GDM1 (cell line): ENCODE measurements around the gene ABCA4.

Experiments used
- DNase-seq: peaks from one replicate; lab custom pipeline; 2025; lab: John Stamatoyannopoulos, UW

ABCA4 gene

DNA sequence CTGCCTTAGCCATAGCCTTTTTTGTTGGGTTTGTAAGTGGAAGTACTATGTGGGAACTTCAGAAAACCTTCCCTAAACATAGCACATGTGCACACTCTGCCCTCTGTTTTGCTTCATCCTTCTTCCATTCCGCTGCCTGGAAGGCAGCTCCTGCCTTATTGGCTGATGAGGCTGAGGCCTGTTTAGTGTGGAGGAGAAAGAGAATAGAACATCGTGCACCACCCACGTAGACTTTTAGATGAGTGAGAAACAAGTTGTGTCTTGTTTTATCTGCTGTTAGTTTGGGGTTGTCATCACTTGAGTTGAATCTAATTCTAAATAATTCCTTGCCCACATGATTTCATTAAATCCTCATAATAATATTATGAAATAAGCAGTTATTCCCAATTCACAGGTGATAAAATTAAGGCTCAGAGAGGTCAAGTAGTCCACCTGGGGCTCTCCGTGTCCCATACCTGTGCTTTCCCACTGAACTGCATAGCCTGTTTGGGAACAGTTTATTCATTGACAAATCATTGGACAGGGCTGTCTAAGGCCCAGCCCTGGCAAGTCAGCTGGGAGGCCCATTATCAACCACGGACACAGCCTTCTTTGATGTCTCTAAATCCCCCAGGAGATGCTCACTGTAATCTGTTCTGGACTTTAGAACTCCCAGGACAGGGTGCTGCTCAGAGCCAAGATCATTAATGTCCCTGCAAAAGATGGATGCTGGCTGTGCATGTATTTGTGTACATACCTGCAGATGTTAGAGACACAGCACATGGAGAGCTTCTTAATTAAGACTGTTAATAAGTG lies 93.0 kb downstream of the ABCA4 start:
- no peak for DNase-seq

GRCh38 chr1:94026619-94027380 lies 94.1 kb downstream of the ABCA4 start:
- no peak for DNase-seq

GRCh38 chr1:94025383-94026340 lies 95.3 kb downstream of the ABCA4 start:
- DNase-seq = peak; percentile 18

DNA sequence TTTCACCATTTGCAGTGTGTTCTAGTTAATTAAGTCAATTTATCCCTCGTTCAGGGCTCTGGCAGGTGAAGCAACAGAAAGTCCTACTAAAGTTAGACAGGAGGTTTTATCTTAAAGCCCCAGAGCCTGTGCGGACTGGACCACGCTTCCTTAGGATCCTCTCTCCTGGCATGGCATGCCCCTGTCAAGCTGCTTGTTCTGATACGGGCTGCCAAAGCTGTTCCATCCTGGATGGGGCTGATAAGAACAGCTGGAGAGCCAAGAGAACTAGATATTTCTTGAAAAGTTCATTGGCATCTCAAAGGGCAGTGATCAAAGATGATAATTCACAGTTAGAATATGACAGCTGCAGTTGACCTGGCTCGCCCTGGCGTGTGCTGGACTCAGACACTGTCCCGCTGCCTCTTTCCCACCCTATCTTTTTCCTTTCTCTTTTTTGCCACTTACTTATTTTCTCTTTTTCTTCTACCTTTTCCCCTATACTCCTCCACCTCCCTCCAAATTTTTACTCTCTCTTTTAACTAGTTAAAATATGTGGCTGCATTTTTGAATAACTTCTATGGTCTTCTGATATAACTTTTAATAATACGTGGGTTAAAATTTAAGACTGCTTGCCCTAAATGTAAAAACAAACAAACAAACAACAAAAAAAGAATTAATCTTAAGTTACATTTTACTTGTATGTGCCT lies 96.7 kb downstream of the ABCA4 start:
- DNase-seq = no peak

DNA sequence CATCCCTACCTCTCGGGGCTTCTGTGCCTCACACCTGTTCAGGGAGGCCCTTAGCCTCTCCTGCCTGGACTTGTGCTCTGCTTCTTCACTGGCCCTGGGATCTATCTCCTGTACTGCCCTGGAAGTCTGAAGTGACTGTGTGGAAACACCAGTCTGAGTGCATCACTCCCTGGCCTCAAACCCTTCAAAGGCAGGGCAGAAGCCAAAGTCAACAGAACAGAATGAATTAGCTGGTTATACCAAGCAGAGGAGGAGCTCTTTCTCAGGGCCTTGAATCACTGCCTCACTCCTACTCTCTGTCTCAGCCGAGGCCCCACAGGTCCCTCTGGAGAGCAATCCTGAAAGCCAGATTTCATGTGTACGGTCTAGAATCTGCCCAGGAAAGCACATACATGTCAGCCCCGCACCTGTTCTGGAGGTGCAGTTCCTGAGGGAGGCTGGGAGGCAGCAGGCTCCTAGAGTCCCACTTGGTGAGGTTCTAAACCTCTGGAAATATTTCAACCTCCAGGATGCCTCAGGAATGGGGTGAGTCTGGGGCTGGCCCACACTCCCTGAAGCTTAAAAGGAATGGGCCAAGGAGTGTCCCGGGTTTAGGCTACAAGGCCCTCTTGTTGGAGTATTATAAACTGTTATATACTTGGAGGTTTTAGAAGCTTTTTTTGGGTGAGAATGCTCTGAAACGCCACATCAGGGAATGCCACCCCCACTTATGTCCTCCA lies 98.3 kb downstream of the ABCA4 start:
- no peak for DNase-seq

- no peak for DNase-seq
These were observed 100.0 kb downstream of the ABCA4 start for GRCh38 chr1:94020764-94021579.

DNA sequence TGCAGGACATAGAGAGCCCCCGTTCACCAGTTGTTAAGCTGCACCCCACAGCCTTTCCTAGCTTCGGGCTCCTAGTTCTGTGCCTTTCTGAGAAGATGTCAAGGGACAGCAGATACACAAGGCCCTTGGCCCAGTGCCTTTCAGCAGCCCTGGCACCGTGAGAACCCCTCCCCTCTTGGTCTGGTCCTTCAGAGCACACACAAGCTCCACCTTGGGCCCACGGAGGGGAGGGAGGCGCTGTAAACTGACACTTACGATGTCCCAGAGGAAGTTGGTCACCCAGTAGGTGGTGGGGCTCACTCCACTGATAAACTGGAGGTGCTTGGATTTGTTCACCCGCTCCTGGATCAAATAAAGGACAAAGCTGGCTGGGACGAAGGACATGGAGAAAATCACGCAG lies 101.6 kb downstream of the ABCA4 start:
- no peak for DNase-seq

GRCh38 chr1:94017155-94017829 lies 103.7 kb downstream of the ABCA4 start:
- no peak for DNase-seq

- DNase-seq = no peak
These were observed 105.5 kb downstream of the ABCA4 start for GRCh38 chr1:94015489-94015817.

- DNase-seq = no peak
These were observed 106.1 kb downstream of the ABCA4 start for GRCh38 chr1:94014635-94015488.

GRCh38 chr1:94014087-94014486 lies 106.9 kb downstream of the ABCA4 start:
- DNase-seq = no peak

DNA sequence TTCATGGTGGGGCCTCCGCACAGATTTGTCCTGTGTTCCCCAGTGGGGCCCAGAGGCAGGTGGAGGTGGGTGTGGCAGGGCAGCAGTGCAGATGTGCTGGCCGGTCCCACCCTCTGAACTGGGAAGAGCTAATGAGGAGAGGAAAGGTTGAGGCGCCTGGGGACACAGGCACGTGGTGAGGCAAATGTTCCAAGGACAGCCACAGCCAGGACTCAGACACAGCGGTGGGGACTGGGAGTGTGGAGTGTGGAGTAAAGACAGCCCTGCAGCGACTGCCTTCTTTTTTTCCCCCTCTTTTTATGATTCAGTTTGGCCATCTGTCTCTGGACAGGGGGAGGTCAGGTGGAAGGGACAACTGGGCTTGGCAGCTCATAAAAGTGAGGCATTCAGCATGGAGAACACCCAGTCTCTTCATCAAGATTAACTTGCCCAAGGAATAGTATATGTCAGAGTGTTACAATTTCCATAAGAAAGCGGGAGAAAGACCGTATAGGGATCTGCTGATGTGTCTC lies 107.5 kb downstream of the ABCA4 start:
- no peak for DNase-seq

DNA sequence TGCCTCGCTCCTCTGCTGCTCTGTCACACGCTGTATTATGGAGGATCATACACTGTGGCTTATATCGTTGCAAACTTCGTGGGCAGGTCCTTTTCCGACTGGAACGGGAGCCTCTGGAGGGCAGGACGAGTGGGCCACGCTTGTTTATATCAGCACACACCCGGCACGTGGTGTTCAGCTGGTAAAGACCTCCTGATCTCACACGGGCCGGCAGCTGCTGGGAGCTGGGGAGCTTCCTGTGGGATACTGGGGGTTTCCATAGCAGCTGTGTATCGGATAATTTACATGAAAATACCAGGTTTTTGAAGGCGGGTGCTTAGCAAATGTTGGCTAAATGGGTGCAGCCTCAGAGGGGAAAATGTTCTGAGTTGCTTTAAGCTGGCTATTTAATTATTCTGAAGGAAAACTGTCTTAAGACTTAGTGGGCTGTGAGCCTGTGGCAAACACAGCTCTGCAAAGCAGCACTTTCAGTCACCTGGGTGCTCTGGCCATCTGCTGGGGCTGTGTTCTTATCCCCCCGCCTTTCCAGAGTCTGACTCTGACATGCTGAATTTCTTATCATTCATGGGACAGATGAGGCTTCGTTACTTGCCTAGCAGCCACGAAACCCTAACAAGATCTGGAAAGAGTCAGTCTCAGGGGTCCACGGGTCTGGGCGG lies 108.1 kb downstream of the ABCA4 start:
- no peak for DNase-seq

- no peak for DNase-seq
These were observed 109.0 kb downstream of the ABCA4 start for GRCh38 chr1:94011709-94012595.

GRCh38 chr1:94011129-94011528 lies 109.8 kb downstream of the ABCA4 start:
- no peak for DNase-seq

DNA sequence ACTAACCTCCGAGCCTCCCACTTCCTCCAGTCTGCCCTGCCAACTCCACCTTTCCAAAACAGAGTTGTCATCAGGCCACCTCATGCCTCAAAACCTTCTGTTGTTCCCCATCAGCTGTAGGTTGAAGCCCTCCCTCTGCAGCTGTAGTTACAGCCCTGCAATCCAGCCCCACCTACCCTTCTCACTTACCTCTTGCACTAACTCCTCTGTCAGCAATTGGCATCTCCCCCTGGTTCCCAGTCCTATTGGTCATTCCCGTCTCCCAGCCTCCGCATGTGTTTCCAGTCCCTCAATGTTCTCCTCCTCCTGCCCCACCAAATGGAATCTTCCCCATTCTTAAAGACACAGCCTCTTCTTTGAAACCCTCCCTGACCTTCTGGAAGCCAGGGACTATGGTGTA lies 111.6 kb downstream of the ABCA4 start:
- no peak for DNase-seq

DNA sequence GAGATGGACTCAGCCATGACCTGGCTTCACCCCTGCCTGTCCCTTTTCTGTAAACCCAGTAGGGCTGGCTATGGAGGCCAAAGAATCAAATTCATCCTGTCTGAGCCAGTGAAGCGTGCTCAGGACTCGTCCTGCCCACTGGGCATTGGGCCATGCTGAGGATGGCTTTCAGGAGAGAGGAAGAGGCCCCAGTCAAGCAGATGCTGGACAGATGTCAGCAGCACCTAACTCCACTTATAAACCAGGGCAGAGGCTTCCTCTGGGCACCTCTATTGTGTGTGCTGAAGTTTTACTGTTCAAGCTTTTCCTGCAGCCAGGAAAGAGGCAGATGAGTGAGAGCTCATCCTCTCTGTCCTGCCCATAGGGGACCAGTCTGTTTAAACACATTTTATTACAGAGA lies 114.3 kb downstream of the ABCA4 start:
- DNase-seq = no peak
